Gastrocnemius medialis (tissue), 4 donors: Measurements from ENCODE around the gene FGFBP1. TPM values are rescaled to one million over a fixed set of nuclear protein-coding genes. Genes with fewer than 3 reads are reported as not detected.

Experiments used
- ATAC-seq, 2 donors: fragments of 150-250 bp; one replicate each; pipeline ENCODE4 v1.9.1; 2016
- DNase-seq, 2 donors: peaks; one replicate each; pipeline ENCODE4 v3.0.0-alpha.2; 2019
- H3K27ac ChIP-seq, 4 donors: fragments of 200-600 bp; sonication (generic); 1 replicate in 1 of 4; 2 replicates in 3 of 4; pipeline ENCODE4 v1.5.1; 2016 to 2018; ENCODE audit warnings: mild to moderate bottlenecking in 2 of 4, moderate library complexity in 1 of 4
- H3K27me3 ChIP-seq, 3 donors: fragments of 200-600 bp; sonication (generic) in 2 of 3; 1 replicate in 1 of 3; 2 replicates in 2 of 3; pipeline versions ENCODE4 v1.5.1 to v1.6.0; 2016 to 2019; ENCODE audit warnings: mild to moderate bottlenecking in 1 of 3, moderate library complexity in 1 of 3
- H3K36me3 ChIP-seq, 2 donors: fragments of 200-600 bp; sonication (generic) in 1 of 2; one replicate each; pipeline ENCODE4 v1.5.1; 2017 to 2018
- H3K4me1 ChIP-seq, 2 donors: fragments of 200-600 bp; sonication (generic) in 1 of 2; one replicate each; pipeline ENCODE4 v1.5.1; 2016 to 2017; ENCODE audit warnings: mild to moderate bottlenecking in 2 of 2
- H3K4me3 ChIP-seq, 4 donors: fragments of 200-600 bp; sonication (generic) in 3 of 4; 1 replicate in 1 of 4; 2 replicates in 3 of 4; pipeline ENCODE4 v1.5.1; 2016 to 2019; ENCODE audit warnings: mild to moderate bottlenecking in 2 of 4
- H3K9me3 ChIP-seq, 3 donors: fragments of 200-600 bp; sonication (generic) in 2 of 3; 1 replicate in 1 of 3; 2 replicates in 2 of 3; pipeline ENCODE4 v1.5.1; 2016 to 2019
- CTCF ChIP-seq, 5 experiments: fragments of 450-650 bp in 3 of 5; fragments of 200-600 bp in 2 of 5; sonication (generic) in 2 of 5; IDR thresholded peaks in 4 of 5; conservative IDR thresholded peaks in 1 of 5; 1 replicate in 4 of 5; 2 replicates in 1 of 5; pipeline ENCODE4 v1.5.1; 2016 to 2019; ENCODE audit warnings: antibody characterized with exemption in 5 of 5, mild to moderate bottlenecking in 3 of 5, moderate library complexity in 3 of 5
- POLR2A ChIP-seq, 2 donors: fragments of 450-650 bp; IDR thresholded peaks; one replicate each; pipeline ENCODE4 v1.6.1; 2017; ENCODE audit warnings: antibody characterized with exemption in 2 of 2, mild to moderate bottlenecking in 2 of 2, moderate library complexity in 2 of 2
- in situ Hi-C, 4 donors: fragments of 200-750 bp; cut with MboI; loops; one replicate each; pipeline versions ENCODE4 v1.15.0 to v1.8.0; 2017; ENCODE audit warnings: low sequenced_read_pairs in 4 of 4
- intact Hi-C: fragments of 100-400 bp; cut with DNase I; formaldehyde crosslinking; loops from one replicate; pipeline ENCODE4 v1.15.1; 2023; ENCODE audit warnings: low total_unique reads
- total RNA-seq, 4 donors: library from RNA; depleted of rRNA; stranded (reverse); fragments of >200 nt; gene quantifications; one replicate each; pipeline versions ENCODE4 v1.1.0 to v1.2.3, GENCODE V29; 2016

The FGFBP1 gene
- total RNA-seq, 4 donors from 2014 or later: not detected

GRCh38 chr4:15965325-15965724, 26.8 kb upstream of the FGFBP1 start:
- TF ChIP-seq POLR2A (IDR thresholded peaks at IDR 0.05) (no peak), CTCF (IDR thresholded peaks at IDR 0.05 in 4 of 5, conservative IDR thresholded peaks at IDR 0.05 in 1 of 5) (no peak)
- ATAC-seq: no peak
- H3K9me3 ChIP-seq: no peaks in the 10 kb centered on the region
- no peak for DNase-seq
- in situ Hi-C loops: loop anchor here in 1 of 4 donors (25.0 kb wide), 2 partner anchors 228 to 478 kb away; no protein-coding TSS in a partner anchor
- no peaks in the 10 kb centered on the region for H3K36me3 ChIP-seq
- no peak overlapping the region for H3K4me3 ChIP-seq
- peaks cover 0 to 8% of the 10 kb centered on the region in 2 donors for H3K4me1 ChIP-seq
- H3K27me3 ChIP-seq: no peaks in the 10 kb centered on the region
- intact Hi-C loops: no loop called here
- H3K27ac ChIP-seq: no peak overlapping the region

DNA sequence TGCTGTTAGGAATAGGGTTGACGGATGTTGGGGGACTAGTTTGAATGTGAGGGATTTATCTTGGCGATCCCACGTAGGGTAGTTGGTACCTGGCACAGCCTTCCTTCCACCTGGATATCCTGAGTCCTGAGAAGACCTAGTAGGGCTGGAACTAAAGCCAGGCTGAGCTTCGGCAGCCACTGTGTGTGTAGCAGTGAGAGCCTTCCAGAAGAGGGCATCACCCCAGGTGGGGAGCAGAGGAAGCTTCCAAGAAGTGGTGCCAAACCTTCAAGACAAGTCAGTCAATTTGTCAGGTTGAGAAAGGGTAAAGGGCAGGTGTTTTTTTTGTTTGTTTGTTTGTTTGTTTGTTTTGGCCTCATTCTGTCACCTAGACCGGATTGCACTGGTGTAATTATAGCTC, 25.6 kb upstream of the FGFBP1 start:
- TF ChIP-seq CTCF (IDR thresholded peaks at IDR 0.05 in 4 of 5, conservative IDR thresholded peaks at IDR 0.05 in 1 of 5): no peak
- no peak overlapping the region for H3K4me3 ChIP-seq
- H3K9me3 ChIP-seq: no peaks in the 10 kb centered on the region
- peaks cover 0 to 8% of the 10 kb centered on the region in 2 donors for H3K4me1 ChIP-seq
- in situ Hi-C loops (loop anchor here in 1 of 4 donors (25.0 kb wide), 2 partner anchors 227 to 477 kb away; no protein-coding TSS in a partner anchor), intact Hi-C loops (loop anchor here (5.0 kb wide), 1 partner anchor 1292 kb away; no protein-coding TSS in a partner anchor)
- DNase-seq (no peak), ATAC-seq (no peak)
- H3K27ac ChIP-seq: no peak overlapping the region
- no peaks in the 10 kb centered on the region for H3K27me3 ChIP-seq
- H3K36me3 ChIP-seq: no peaks in the 10 kb centered on the region

GRCh38 chr4:15963576-15963975, 25.0 kb upstream of the FGFBP1 start:
- peaks cover 0 to 8% of the 10 kb centered on the region in 2 donors for H3K4me1 ChIP-seq
- H3K4me3 ChIP-seq: no peak overlapping the region
- ATAC-seq: no peak
- in situ Hi-C loops (loop anchor here in 1 of 4 donors (25.0 kb wide), 2 partner anchors 226 to 476 kb away; no protein-coding TSS in a partner anchor), intact Hi-C loops (loop anchor here (5.0 kb wide), 1 partner anchor 1291 kb away; no protein-coding TSS in a partner anchor)
- H3K27ac ChIP-seq: no peak overlapping the region
- DNase-seq: no peak
- H3K9me3 ChIP-seq: no peaks in the 10 kb centered on the region
- TF ChIP-seq CTCF (IDR thresholded peaks at IDR 0.05 in 4 of 5, conservative IDR thresholded peaks at IDR 0.05 in 1 of 5) (no peak), POLR2A (IDR thresholded peaks at IDR 0.05) (no peak)
- no peaks in the 10 kb centered on the region for H3K36me3 ChIP-seq
- no peaks in the 10 kb centered on the region for H3K27me3 ChIP-seq

DNA sequence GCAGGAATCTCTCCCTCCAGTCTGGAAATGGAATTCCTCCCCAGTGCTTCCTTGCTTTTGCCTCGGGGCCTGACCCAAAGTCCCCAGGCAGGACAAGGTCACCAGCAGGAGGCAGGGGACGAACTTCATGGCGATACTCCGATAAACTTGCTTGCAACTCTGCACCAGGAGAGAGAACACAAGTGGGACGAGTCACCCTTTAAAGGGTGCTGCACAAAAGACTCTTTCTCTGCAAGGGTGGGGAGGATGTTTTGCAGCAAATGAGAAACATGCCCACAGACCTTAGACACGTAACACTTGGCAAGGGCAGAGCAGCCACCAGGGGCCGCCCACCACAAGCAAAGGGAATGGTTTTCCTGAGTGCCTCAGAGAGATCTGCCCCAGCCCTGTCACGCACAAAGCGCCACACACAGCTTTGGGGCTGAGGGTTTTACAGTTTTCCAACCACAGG, 24.5 kb upstream of the FGFBP1 start, which contains the start of gene FGFBP2:
Gene FGFBP2 (minus strand): TSS at position 175 of the 451 bp plus-strand sequence. CDS start 46 bp downstream, at position 129.
- Histone ChIP-seq H3K9me3 (no peaks in the 10 kb centered on the region), H3K27ac (no peak within 1 kb of the TSS), H3K27me3 (no peaks in the 10 kb centered on the region), H3K4me3 (no peak within 1 kb of the TSS), H3K4me1 (peaks cover 0 to 8% of the 10 kb centered on the region in 2 donors), H3K36me3 (no peaks in the 10 kb centered on the region)
- in situ Hi-C loops (loop anchor here in 1 of 4 donors (25.0 kb wide), 2 partner anchors 226 to 476 kb away; no protein-coding TSS in a partner anchor), intact Hi-C loops (loop anchor here (5.0 kb wide), 1 partner anchor 1291 kb away; no protein-coding TSS in a partner anchor)
- no peak for TF ChIP-seq CTCF (IDR thresholded peaks at IDR 0.05 in 4 of 5, conservative IDR thresholded peaks at IDR 0.05 in 1 of 5)
- TF ChIP-seq POLR2A (IDR thresholded peaks at IDR 0.05): no peak
- ATAC-seq (no peak), DNase-seq (no peak)
